GM18519 (cell line): Measurements from ENCODE around the gene LIPG.
"Not testable (repeated sequence)": the region's sequence is repeated elsewhere in the genome, so short reads cannot be mapped to it uniquely, and the experiment has no call there.

Experiments used
- ATAC-seq: cut with Tn5 transposase; IDR thresholded peaks from one replicate; pipeline ENCODE4 v1.9.1; 2021; ENCODE audit warnings: mild to moderate bottlenecking, moderate library complexity; ENCODE audit not compliant: unreplicated experiment, low FRiP score

The LIPG gene

GRCh38 chr18:49561289-49562193 is at the start of gene LIPG:
Gene LIPG (plus strand): TSS chr18:49562057. CDS start chr18:49562309, 252 bp downstream.
- peak; percentile 79 for ATAC-seq

GRCh38 chr18:49512876-49513275 is 49.0 kb upstream of the LIPG start:
- not testable (repeated sequence) for ATAC-seq

GRCh38 chr18:49514577-49514976 is 47.3 kb upstream of the LIPG start:
- no peak for ATAC-seq

- ATAC-seq: not testable (repeated sequence)
Measured at GRCh38 chr18:49515003-49515402, 46.9 kb upstream of the LIPG start.

- no peak for ATAC-seq
Measured at GRCh38 chr18:49515516-49515915, 46.3 kb upstream of the LIPG start.

GRCh38 chr18:49517483-49517882 is 44.4 kb upstream of the LIPG start:
- ATAC-seq: no peak

- ATAC-seq: no peak
Measured at GRCh38 chr18:49519101-49519971, 42.5 kb upstream of the LIPG start.

GRCh38 chr18:49520661-49521145 is 41.2 kb upstream of the LIPG start:
- no peak for ATAC-seq

- no peak for ATAC-seq
Measured at GRCh38 chr18:49521216-49521835, 40.5 kb upstream of the LIPG start.

GRCh38 chr18:49523580-49524093 is 38.2 kb upstream of the LIPG start:
- not testable (repeated sequence) for ATAC-seq

- no peak for ATAC-seq
Measured at GRCh38 chr18:49524349-49524748, 37.5 kb upstream of the LIPG start.

GRCh38 chr18:49524951-49525350 is 36.9 kb upstream of the LIPG start:
- ATAC-seq: no peak

GRCh38 chr18:49525981-49526380 is 35.9 kb upstream of the LIPG start:
- ATAC-seq: no peak

- no peak for ATAC-seq
Measured at GRCh38 chr18:49527631-49528327, 34.1 kb upstream of the LIPG start.

GRCh38 chr18:49529596-49529995 is 32.3 kb upstream of the LIPG start:
- ATAC-seq: no peak

GRCh38 chr18:49531678-49532153 is 30.1 kb upstream of the LIPG start:
- ATAC-seq: no peak

GRCh38 chr18:49534846-49535601 is 26.8 kb upstream of the LIPG start:
- no peak for ATAC-seq

- no peak for ATAC-seq
Measured at GRCh38 chr18:49537232-49537896, 24.5 kb upstream of the LIPG start.
